ENCODE measurements around the gene IFNL1. TPM values are rescaled to one million over a fixed set of nuclear protein-coding genes. Genes with fewer than 3 reads are reported as not detected.
A peak's percentile ranks its signal among the peaks of the same experiment; 100 is the strongest.

The IFNL1 gene
- total and polyA plus RNA-seq, 9 of the 15 experiments (the other 6 are each of a cell fraction or from before 2014, with no cell fraction given), result not detected

GRCh38 chr19:39347332-39348164, 51.3 kb downstream of the IFNL1 start (continued):
- TF ChIP-seq CTCFL (IDR thresholded peaks at IDR 0.05; ENCODE audit: borderline replicate concordance, insufficient read depth, low read depth, low read length, poor library complexity, severe bottlenecking), result no peak
- TF ChIP-seq SRSF1 (IDR thresholded peaks at IDR 0.05; ENCODE audit: low read depth, low read length), result no peak
- peak; percentile 17 for TF ChIP-seq MEIS2 (IDR thresholded peaks at IDR 0.05; ENCODE audit: partially characterized antibody)
- no peak for TF ChIP-seq CREM (IDR thresholded peaks at IDR 0.05; ENCODE audit: low read depth)
- no peak for TF ChIP-seq CREB3 (tag; conservative IDR thresholded peaks at IDR 0.05; ENCODE audit: low read depth)
- peak; percentile 57; the same call in 1 of the 2 replicates for TF ChIP-seq MECOM (CRISPR knock-in tag; IDR thresholded peaks at IDR 0.05)
- TF ChIP-seq SRF (CRISPR knock-in tag; IDR thresholded peaks at IDR 0.05), result no peak
- no peak for TF ChIP-seq MAFG (tag; conservative IDR thresholded peaks at IDR 0.05)
- TF ChIP-seq HOXB6 (CRISPR knock-in tag; IDR thresholded peaks at IDR 0.05; ENCODE audit: borderline replicate concordance), result no peak
- peak; percentile 45 to 66; a peak in 3 of 4 replicates for TF ChIP-seq KDM1A (IDR thresholded peaks at IDR 0.05)
- no peak for TF ChIP-seq CGGBP1 (CRISPR knock-in tag; IDR thresholded peaks at IDR 0.05)
- TF ChIP-seq MAFF (IDR thresholded peaks at IDR 0.05; ENCODE audit: low read length), result no peak
- TF ChIP-seq CREB3L1 (IDR thresholded peaks at IDR 0.05; ENCODE audit: borderline replicate concordance, low read depth), result no peak
- no peak for TF ChIP-seq TAF7 (tag; IDR thresholded peaks at IDR 0.05)
- TF ChIP-seq CSDE1 (IDR thresholded peaks at IDR 0.05), result no peak
- 0 out of 2 replicates have a peak, but pooled peaks have one; percentile 43 for TF ChIP-seq IFI16 (CRISPR knock-in tag; IDR thresholded peaks at IDR 0.05)
- no peak for TF ChIP-seq RFX7 (CRISPR knock-in tag; IDR thresholded peaks at IDR 0.05)
- TF ChIP-seq EP300 (IDR thresholded peaks at IDR 0.05; ENCODE audit: low read length), result peak; percentile 54; the same call in 1 of the 2 replicates
- 0 out of 4 replicates have a peak, but pooled peaks of 1 of the 2 experiments have one; percentile 20 for TF ChIP-seq MNT (conservative IDR thresholded peaks at IDR 0.05)
- TF ChIP-seq HDAC3 (IDR thresholded peaks at IDR 0.05; ENCODE audit: borderline replicate concordance, partially characterized antibody), result peak; percentile 19
- peak; percentile 76 for TF ChIP-seq FOSL1 (tag; conservative IDR thresholded peaks at IDR 0.05)
- TF ChIP-seq TCF3 (CRISPR knock-in tag; IDR thresholded peaks at IDR 0.05), result peak; percentile 51
